IMR-90 (cell line): Measurements from ENCODE around the gene NXPH3. TPM values are rescaled to one million over a fixed set of nuclear protein-coding genes. Genes with fewer than 3 reads are reported as not detected.

Source experiments
- ATAC-seq: fragments of 200-7000 bp; cut with Tn5 transposase; 2 replicates; pipeline ENCODE4 v1.9.1; 2020; ENCODE audit warnings: low read depth, mild to moderate bottlenecking, moderate library complexity
- BruUV-seq: library from RNA; stranded (reverse); fragments of 400-500 nt; replicated peaks from 2 replicates; lab custom pipeline; 2021; lab: Mats Ljungman, UMichigan
- CTCF ChIA-PET: fragments of 300-600 bp; formaldehyde crosslinking; extraction: SDS; loops from one replicate; lab custom pipeline; 2021; ENCODE audit warnings: antibody characterized with exemption; lab: Yijun Ruan, JAX
- POLR2A ChIA-PET: fragments of 300-600 bp; sonication (Branson Sonifier 250); formaldehyde crosslinking; loops from one replicate; lab custom pipeline; 2022; ENCODE audit warnings: antibody characterized with exemption; ENCODE audit not compliant: unreplicated experiment; lab: Charles Lee
- DNase-seq: peaks from one replicate; pipeline ENCODE4 v3.0.0; 2013
- H2AFZ ChIP-seq: replicated peaks from 2 replicates; pipeline ENCODE3; 2013; ENCODE audit warnings: low read length, mild to moderate bottlenecking; ENCODE audit not compliant: poor library complexity
- H2AK5ac ChIP-seq: 2 replicates; pipeline ENCODE4 v1.6.1; 2013; ENCODE audit warnings: low read depth, low read length, inconsistent platforms
- H2AK9ac ChIP-seq: replicated peaks from 2 replicates; pipeline ENCODE3; 2013; ENCODE audit warnings: mild to moderate bottlenecking, low read depth, low read length, moderate library complexity; ENCODE audit not compliant: poor library complexity
- H2BK120ac ChIP-seq: 2 replicates; pipeline ENCODE4 v1.6.1; 2013; ENCODE audit warnings: low read depth, low read length, inconsistent platforms
- H2BK15ac ChIP-seq: 3 replicates; pipeline ENCODE4 v1.6.1; 2013; ENCODE audit warnings: low read depth, low read length, inconsistent platforms
- H2BK20ac ChIP-seq: 2 replicates; pipeline ENCODE4 v1.6.1; 2013; ENCODE audit warnings: low read depth, mild to moderate bottlenecking, inconsistent platforms, low read length, moderate library complexity
- H2BK5ac ChIP-seq: 2 replicates; pipeline ENCODE4 v1.6.1; 2013; ENCODE audit warnings: mild to moderate bottlenecking, low read depth, low read length, inconsistent platforms; ENCODE audit not compliant: poor library complexity, severe bottlenecking
- H3K14ac ChIP-seq: replicated peaks from 2 replicates; pipeline ENCODE4 v1.6.1; 2013; ENCODE audit warnings: low read depth, low read length, inconsistent platforms
- H3K18ac ChIP-seq: 2 replicates; pipeline ENCODE4 v1.6.1; 2013; ENCODE audit warnings: low read depth, low read length, control low read depth
- H3K23ac ChIP-seq: 2 replicates; pipeline ENCODE4 v1.6.1; 2013; ENCODE audit warnings: low read depth, low read length, inconsistent platforms
- H3K27ac ChIP-seq: 2 replicates; pipeline ENCODE4 v1.5.1; 2013; ENCODE audit warnings: mild to moderate bottlenecking, control low read depth, low read length; ENCODE audit not compliant: insufficient read depth
- H3K27me3 ChIP-seq: 2 replicates; pipeline ENCODE4 v1.6.1; 2013; ENCODE audit warnings: low read length; ENCODE audit not compliant: control insufficient read depth, insufficient read depth
- H3K36me3 ChIP-seq: 2 replicates; pipeline ENCODE4 v1.6.1; 2013; ENCODE audit warnings: low read length, mixed read lengths; ENCODE audit not compliant: control insufficient read depth, insufficient read depth
- H3K4ac ChIP-seq: 2 replicates; pipeline ENCODE4 v1.6.1; 2013; ENCODE audit warnings: low read depth, low read length, inconsistent platforms
- H3K4me1 ChIP-seq: 2 replicates; pipeline ENCODE4 v1.6.1; 2013; ENCODE audit warnings: low read length, mixed read lengths; ENCODE audit not compliant: control insufficient read depth, insufficient read depth
- H3K4me2 ChIP-seq: 2 replicates; pipeline ENCODE4 v1.6.1; 2013; ENCODE audit warnings: low read depth, mild to moderate bottlenecking, control low read depth, low read length, moderate library complexity
- H3K4me3 ChIP-seq: 2 replicates; pipeline ENCODE4 v1.5.1; 2013; ENCODE audit warnings: low read depth, mild to moderate bottlenecking, control low read depth, low read length, moderate library complexity; ENCODE audit not compliant: insufficient read depth
- H3K56ac ChIP-seq: 2 replicates; pipeline ENCODE4 v1.6.1; 2013; ENCODE audit warnings: low read length, inconsistent platforms; ENCODE audit not compliant: insufficient read depth; ENCODE audit errors: extremely low read depth
- H3K79me1 ChIP-seq, 2 experiments: 2 replicates each; pipeline ENCODE4 v1.6.1; 2013; ENCODE audit warnings: low read length in 2 of 2, inconsistent platforms in 1 of 2, low read depth in 1 of 2
- H3K9ac ChIP-seq: 2 replicates; pipeline ENCODE4 v1.6.1; 2013; ENCODE audit warnings: low read depth, low read length, control low read depth
- H3K9me1 ChIP-seq: 2 replicates; pipeline ENCODE4 v1.6.1; 2013; ENCODE audit warnings: low read length, inconsistent platforms; ENCODE audit not compliant: insufficient read depth
- H3K9me3 ChIP-seq: 2 replicates; pipeline ENCODE4 v1.6.1; 2013; ENCODE audit warnings: low read length; ENCODE audit not compliant: control insufficient read depth, insufficient read depth
- H4K20me1 ChIP-seq: 2 replicates; pipeline ENCODE4 v1.6.1; 2013; ENCODE audit warnings: low read length, inconsistent platforms; ENCODE audit not compliant: insufficient read depth
- H4K5ac ChIP-seq: 2 replicates; pipeline ENCODE4 v1.6.1; 2013; ENCODE audit warnings: mild to moderate bottlenecking, low read depth, low read length, control low read depth
- H4K8ac ChIP-seq, 2 experiments: 2 replicates each; pipeline ENCODE4 v1.6.1; 2013; ENCODE audit warnings: low read depth in 2 of 2, low read length in 2 of 2, control low read depth in 1 of 2, inconsistent platforms in 1 of 2
- H4K91ac ChIP-seq: 2 replicates; pipeline ENCODE4 v1.6.1; 2013; ENCODE audit warnings: low read depth, low read length, inconsistent platforms; ENCODE audit not compliant: insufficient read depth
- NFE2L2 ChIP-seq: fragments of 150-350 bp; IDR thresholded peaks from 2 replicates; pipeline ENCODE4 v1.6.1; 2016; ENCODE audit warnings: low read depth, mild to moderate bottlenecking, low read length
- dilution Hi-C: fragments of 300-500 bp; cut with HindIII; formaldehyde crosslinking; loops from one replicate; pipeline ENCODE4 v1.14.3; 2018; ENCODE audit warnings: low sequenced_read_pairs; ENCODE audit not compliant: unreplicated experiment
- in situ Hi-C: fragments of 300-500 bp; cut with MboI; formaldehyde crosslinking; loops from 3 replicates; pipeline ENCODE4 v1.14.3; 2019; ENCODE audit warnings: low sequenced_read_pairs, inconsistent platforms, mixed read lengths
- intact Hi-C: fragments of 100-400 bp; cut with micrococcal nuclease; formaldehyde crosslinking; loops from 2 replicates; pipeline ENCODE4 v1.10.0; 2022
- polyA plus RNA-seq, 3 experiments: library from polyadenylated mRNA; depleted of rRNA; stranded (reverse); fragments of >200 nt; gene quantifications; 2 replicates each; pipeline ENCODE4 v1.2.3, GENCODE V29; 2012; ENCODE audit warnings: low replicate concordance in 1 of 3
- total RNA-seq: library from RNA; depleted of rRNA; stranded (reverse); fragments of >200 nt; gene quantifications from 2 replicates; pipeline ENCODE4 v1.2.3, GENCODE V29; 2012

NXPH3 gene
- total and polyA plus RNA-seq, 2 of the 4 experiments (the other 2 are of a cell fraction) = 0.18 to 0.31 TPM

GRCh38 chr17:49600949-49601348 is 25.3 kb downstream of the NXPH3 start:
- no peak overlapping the region for H2AFZ ChIP-seq
- H4K20me1 ChIP-seq = no peaks in the 10 kb centered on the region
- H3K27me3 ChIP-seq = no peaks in the 10 kb centered on the region
- H3K9me3 ChIP-seq = no peaks in the 10 kb centered on the region
- H3K9me1 ChIP-seq = peaks cover 4% of the 10 kb centered on the region; the same call in 1 of the 2 replicates
- ChIA-PET POLR2A (no interaction called here), CTCF (interaction anchor here (0.6 kb wide), 1 partner anchor 322 kb away, joined by 4 read pairs; no protein-coding TSS in a partner anchor)
- no peak overlapping the region for H2BK120ac ChIP-seq
- H3K18ac ChIP-seq = no peak overlapping the region
- H2BK15ac ChIP-seq = no peak overlapping the region
- H3K27ac ChIP-seq = no peak overlapping the region
- no peak overlapping the region for H2BK20ac ChIP-seq
- intact Hi-C loops = no loop called here
- TF ChIP-seq NFE2L2 = no peak
- BruUV-seq = no TSS peak
- peaks cover 6% of the 10 kb centered on the region for H3K4me1 ChIP-seq
- no peak overlapping the region for H2AK5ac ChIP-seq
- no peak for ATAC-seq
- H4K8ac ChIP-seq = no peak overlapping the region
- H4K5ac ChIP-seq = no peak overlapping the region
- no peak for DNase-seq
- peaks cover 33% of the 10 kb centered on the region for H3K36me3 ChIP-seq
- no peak overlapping the region for H2BK5ac ChIP-seq
- dilution Hi-C loops = no loop called here
- no peak overlapping the region for H3K4ac ChIP-seq
- no peak overlapping the region for H3K4me2 ChIP-seq
- H3K79me1 ChIP-seq = peaks cover 0 to 17% of the 10 kb centered on the region in 2 experiments; a peak in 1 of 4 replicates
- no peak overlapping the region for H3K14ac ChIP-seq
- in situ Hi-C loops = no loop called here
- H3K56ac ChIP-seq = no peak overlapping the region
- H3K9ac ChIP-seq = no peak overlapping the region
- no peak overlapping the region for H2AK9ac ChIP-seq
- H3K23ac ChIP-seq = no peak overlapping the region
- no peak overlapping the region for H3K4me3 ChIP-seq
- no peak overlapping the region for H4K91ac ChIP-seq
